PC-9 (cell line): ENCODE results near the gene ERBB4.

ENCODE experiments used
- EZH2 ChIP-seq: fragments of 200-600 bp; sonication (generic); IDR thresholded peaks from 2 replicates; pipeline ENCODE4 v1.8.0; 2017; ENCODE audit warnings: antibody characterized with exemption, low read depth
- TF ChIP-seq, protein P1 (sequence below): fragments of 200-600 bp; sonication (generic); conservative IDR thresholded peaks from 2 replicates; pipeline ENCODE4 v1.6.1; 2017; ENCODE audit warnings: mixed run types, antibody characterized with exemption, mild to moderate bottlenecking, moderate library complexity

DNA sequence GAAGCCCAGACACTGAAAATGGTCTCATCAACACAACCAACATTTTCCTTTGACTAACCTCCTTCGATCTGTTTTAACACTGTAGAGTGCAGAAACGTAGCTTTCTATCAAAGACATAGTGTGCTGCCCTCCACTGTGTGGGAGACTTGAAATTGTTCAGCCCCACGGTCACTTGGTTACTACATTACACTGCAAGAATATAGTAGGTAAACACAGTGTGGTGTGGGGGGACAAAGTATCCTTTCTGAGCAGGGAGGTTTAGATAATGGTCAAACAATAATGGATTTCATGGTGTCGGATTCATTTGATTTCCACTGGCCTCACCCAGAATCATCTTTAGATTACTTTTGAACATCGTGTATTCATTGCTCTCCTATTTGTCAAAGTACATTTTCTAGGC is 181.0 kb downstream of the ERBB4 start:
- TF ChIP-seq, protein P1, sequence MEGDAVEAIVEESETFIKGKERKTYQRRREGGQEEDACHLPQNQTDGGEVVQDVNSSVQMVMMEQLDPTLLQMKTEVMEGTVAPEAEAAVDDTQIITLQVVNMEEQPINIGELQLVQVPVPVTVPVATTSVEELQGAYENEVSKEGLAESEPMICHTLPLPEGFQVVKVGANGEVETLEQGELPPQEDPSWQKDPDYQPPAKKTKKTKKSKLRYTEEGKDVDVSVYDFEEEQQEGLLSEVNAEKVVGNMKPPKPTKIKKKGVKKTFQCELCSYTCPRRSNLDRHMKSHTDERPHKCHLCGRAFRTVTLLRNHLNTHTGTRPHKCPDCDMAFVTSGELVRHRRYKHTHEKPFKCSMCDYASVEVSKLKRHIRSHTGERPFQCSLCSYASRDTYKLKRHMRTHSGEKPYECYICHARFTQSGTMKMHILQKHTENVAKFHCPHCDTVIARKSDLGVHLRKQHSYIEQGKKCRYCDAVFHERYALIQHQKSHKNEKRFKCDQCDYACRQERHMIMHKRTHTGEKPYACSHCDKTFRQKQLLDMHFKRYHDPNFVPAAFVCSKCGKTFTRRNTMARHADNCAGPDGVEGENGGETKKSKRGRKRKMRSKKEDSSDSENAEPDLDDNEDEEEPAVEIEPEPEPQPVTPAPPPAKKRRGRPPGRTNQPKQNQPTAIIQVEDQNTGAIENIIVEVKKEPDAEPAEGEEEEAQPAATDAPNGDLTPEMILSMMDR: no peak
- no peak for TF ChIP-seq EZH2
